Tibial artery (tissue), 4 donors: Measurements from ENCODE around the gene FBXL17.

Experiments used
- DNase-seq, 2 donors: peaks; one replicate each; pipeline ENCODE4 v3.0.0-alpha.2; 2019
- H3K27ac ChIP-seq, 2 donors: fragments of 200-600 bp; sonication (generic) in 1 of 2; 1 replicate in 1 of 2; 2 replicates in 1 of 2; pipeline ENCODE4 v1.5.1; 2018 to 2019; ENCODE audit warnings: mild to moderate bottlenecking in 1 of 2
- H3K27me3 ChIP-seq, 2 donors: fragments of 200-600 bp; sonication (generic) in 1 of 2; one replicate each; pipeline versions ENCODE4 v1.5.1 to v1.6.0; 2016 to 2019
- H3K36me3 ChIP-seq, 3 donors: fragments of 200-600 bp; sonication (generic) in 2 of 3; one replicate each; pipeline ENCODE4 v1.5.1; 2016 to 2019; ENCODE audit warnings: mild to moderate bottlenecking in 2 of 3
- H3K4me1 ChIP-seq, 4 donors: fragments of 200-600 bp; sonication (generic) in 2 of 4; 1 replicate in 3 of 4; 2 replicates in 1 of 4; pipeline ENCODE4 v1.5.1; 2016 to 2019
- H3K4me3 ChIP-seq, 2 donors: fragments of 200-600 bp; sonication (generic) in 1 of 2; 1 replicate in 1 of 2; 2 replicates in 1 of 2; pipeline ENCODE4 v1.5.1; 2018 to 2019; ENCODE audit warnings: mild to moderate bottlenecking in 2 of 2
- H3K9me3 ChIP-seq, 3 donors: fragments of 200-600 bp; sonication (generic) in 1 of 3; one replicate each; pipeline ENCODE4 v1.5.1; 2016 to 2019
- intact Hi-C: fragments of 100-400 bp; cut with DNase I; formaldehyde crosslinking; loops from one replicate; pipeline ENCODE4 v1.15.0; 2023; ENCODE audit warnings: low total_unique reads
- TF ChIP-seq, protein P1 (sequence below), 2 experiments: fragments of 200-600 bp in 1 of 2; fragments of 450-650 bp in 1 of 2; IDR thresholded peaks; one replicate each; pipeline ENCODE4 v1.5.1; 2017 to 2019; ENCODE audit warnings: antibody characterized with exemption in 2 of 2, mild to moderate bottlenecking in 1 of 2, moderate library complexity in 1 of 2

The FBXL17 gene

DNA sequence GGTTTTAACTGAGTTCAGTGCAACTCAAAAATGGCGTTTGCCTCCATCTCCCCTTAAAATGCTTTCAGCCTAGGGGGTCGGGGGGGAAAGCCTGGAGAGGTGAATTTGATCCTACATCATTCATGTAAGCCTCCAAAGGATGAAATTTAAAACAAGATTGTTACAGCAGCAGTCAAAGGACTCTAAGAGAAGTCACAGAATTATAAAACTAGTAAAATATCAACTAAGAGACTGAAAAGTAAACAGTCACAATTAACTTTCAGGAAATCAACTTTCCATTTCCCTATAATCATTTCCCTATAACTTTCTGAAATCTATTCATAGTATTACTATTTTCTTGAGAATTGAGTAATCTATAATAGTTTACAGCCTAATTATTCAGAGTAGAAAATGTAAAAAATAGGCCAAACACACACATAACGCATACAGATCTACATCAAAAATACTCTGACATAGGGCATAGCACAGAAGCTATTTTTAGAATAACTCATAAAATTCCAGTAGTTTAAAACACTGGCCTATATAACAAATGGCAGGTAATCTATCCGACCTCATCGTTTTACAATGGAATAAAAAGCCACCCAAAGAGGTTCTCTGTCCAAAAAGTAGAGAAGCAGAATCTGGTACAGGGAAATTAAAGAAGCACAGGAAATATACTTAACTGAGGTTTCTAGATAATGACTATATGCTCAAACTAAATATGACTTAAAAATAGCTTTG, 37.6 kb downstream of the FBXL17 start:
- TF ChIP-seq, protein P1, sequence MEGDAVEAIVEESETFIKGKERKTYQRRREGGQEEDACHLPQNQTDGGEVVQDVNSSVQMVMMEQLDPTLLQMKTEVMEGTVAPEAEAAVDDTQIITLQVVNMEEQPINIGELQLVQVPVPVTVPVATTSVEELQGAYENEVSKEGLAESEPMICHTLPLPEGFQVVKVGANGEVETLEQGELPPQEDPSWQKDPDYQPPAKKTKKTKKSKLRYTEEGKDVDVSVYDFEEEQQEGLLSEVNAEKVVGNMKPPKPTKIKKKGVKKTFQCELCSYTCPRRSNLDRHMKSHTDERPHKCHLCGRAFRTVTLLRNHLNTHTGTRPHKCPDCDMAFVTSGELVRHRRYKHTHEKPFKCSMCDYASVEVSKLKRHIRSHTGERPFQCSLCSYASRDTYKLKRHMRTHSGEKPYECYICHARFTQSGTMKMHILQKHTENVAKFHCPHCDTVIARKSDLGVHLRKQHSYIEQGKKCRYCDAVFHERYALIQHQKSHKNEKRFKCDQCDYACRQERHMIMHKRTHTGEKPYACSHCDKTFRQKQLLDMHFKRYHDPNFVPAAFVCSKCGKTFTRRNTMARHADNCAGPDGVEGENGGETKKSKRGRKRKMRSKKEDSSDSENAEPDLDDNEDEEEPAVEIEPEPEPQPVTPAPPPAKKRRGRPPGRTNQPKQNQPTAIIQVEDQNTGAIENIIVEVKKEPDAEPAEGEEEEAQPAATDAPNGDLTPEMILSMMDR (IDR thresholded peaks at IDR 0.05), result no peak
- Histone ChIP-seq H3K27me3 (no peaks in the 10 kb centered on the region), H3K4me1 (peaks cover 0 to 6% (median 0%) of the 10 kb centered on the region in 4 donors), H3K27ac (no peak overlapping the region), H3K9me3 (no peaks in the 10 kb centered on the region), H3K4me3 (no peak overlapping the region), H3K36me3 (no peaks in the 10 kb centered on the region)
- intact Hi-C loops, result no loop called here
- DNase-seq, result no peak

DNA sequence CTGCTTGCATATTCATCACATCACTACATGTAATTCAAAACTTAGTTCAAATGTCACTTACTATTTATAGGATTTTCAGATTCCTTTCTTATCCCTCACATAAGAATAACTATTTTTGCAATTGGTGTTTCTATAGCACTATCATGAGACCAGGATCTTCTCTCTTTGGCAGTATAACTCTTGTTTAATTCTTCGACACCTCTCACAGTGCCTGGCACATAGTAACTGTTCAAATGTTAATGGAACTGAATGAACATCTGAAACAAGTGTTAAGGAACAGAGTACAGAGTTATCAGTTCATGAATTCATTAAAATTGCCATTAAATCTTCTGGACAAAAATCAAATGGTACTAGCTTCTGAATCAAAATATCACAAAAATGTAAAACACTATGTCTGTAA, 40.0 kb downstream of the FBXL17 start:
- DNase-seq, result no peak
- TF ChIP-seq, protein P1 (IDR thresholded peaks at IDR 0.05), result no peak
- H3K27me3 ChIP-seq, result no peaks in the 10 kb centered on the region
- peaks cover 0 to 8% (median 0%) of the 10 kb centered on the region in 4 donors for H3K4me1 ChIP-seq
- intact Hi-C loops, result no loop called here
- H3K27ac ChIP-seq, result no peak overlapping the region
- no peaks in the 10 kb centered on the region for H3K9me3 ChIP-seq
- H3K4me3 ChIP-seq, result no peak overlapping the region
- H3K36me3 ChIP-seq, result no peaks in the 10 kb centered on the region

DNA sequence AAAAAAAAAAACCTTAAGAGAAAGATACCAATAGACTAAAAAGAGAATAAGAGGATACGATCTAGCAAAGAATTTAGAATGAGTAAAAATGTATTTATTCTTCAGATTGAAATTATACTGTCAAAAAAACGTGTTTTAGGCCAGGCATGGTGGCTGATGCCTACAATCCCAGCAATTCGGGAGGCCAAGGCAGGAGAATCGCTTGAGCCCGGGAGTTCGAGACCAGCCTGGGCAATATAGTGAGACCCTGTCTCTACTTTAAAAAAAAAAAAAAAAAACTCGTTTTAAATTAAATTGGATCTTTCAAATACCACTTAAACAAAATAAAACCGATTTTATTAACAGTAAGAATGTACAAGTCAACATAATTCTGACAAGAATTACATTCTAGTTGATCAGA, 41.8 kb downstream of the FBXL17 start:
- intact Hi-C loops, result no loop called here
- no peaks in the 10 kb centered on the region for H3K27me3 ChIP-seq
- no peaks in the 10 kb centered on the region for H3K36me3 ChIP-seq
- H3K27ac ChIP-seq, result no peak overlapping the region
- no peak for DNase-seq
- TF ChIP-seq, protein P1 (IDR thresholded peaks at IDR 0.05), result no peak
- no peak overlapping the region for H3K4me3 ChIP-seq
- peaks cover 0 to 8% (median 0%) of the 10 kb centered on the region in 4 donors for H3K4me1 ChIP-seq
- no peaks in the 10 kb centered on the region for H3K9me3 ChIP-seq

DNA sequence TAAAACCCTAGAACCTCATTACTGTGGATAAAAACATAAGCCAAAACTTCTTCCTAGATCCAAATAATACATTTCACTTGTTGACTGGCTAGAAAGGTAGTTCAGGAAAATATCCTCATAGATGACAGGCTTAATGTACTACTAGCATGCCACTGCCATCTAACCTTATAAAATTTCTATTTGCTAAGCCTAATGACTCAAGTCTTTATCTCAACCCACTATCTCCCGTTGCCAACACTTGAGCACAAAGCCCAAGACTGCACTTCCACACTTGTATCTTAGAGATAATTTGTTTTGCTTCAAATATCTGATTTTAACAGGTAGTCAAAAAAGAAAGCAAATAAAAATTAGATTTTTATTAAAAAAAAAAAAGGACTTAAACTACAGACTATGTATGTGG, 42.7 kb downstream of the FBXL17 start:
- H3K27me3 ChIP-seq, result no peaks in the 10 kb centered on the region
- intact Hi-C loops, result no loop called here
- H3K4me3 ChIP-seq, result no peak overlapping the region
- H3K9me3 ChIP-seq, result no peaks in the 10 kb centered on the region
- peaks cover 0 to 8% (median 0%) of the 10 kb centered on the region in 4 donors for H3K4me1 ChIP-seq
- no peak overlapping the region for H3K27ac ChIP-seq
- no peaks in the 10 kb centered on the region for H3K36me3 ChIP-seq
- TF ChIP-seq, protein P1 (IDR thresholded peaks at IDR 0.05), result no peak
- DNase-seq, result no peak

DNA sequence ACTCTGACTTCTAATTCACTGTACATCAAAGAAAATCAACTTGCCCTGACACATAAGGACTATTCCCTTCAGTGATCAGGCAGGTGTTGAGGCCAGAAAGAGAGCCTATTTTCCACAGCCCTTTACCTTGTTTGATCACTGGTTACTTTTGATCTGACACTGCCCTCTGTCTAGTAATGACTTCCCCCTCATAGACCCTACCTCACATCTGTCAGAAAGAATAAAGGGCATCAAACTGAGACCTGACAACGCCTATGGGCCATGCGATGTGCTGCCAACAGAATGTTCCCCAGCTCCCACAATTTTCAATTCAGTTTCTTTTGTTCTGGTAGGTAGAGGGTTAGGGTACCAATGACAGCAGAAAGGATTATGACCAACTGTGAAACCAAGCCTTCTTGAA, 47.7 kb downstream of the FBXL17 start:
- H3K27ac ChIP-seq, result no peak overlapping the region
- no peak for DNase-seq
- H3K4me1 ChIP-seq, result peaks cover 0 to 2% (median 0%) of the 10 kb centered on the region in 4 donors
- H3K9me3 ChIP-seq, result no peaks in the 10 kb centered on the region
- intact Hi-C loops, result no loop called here
- TF ChIP-seq, protein P1 (IDR thresholded peaks at IDR 0.05), result no peak
- no peaks in the 10 kb centered on the region for H3K36me3 ChIP-seq
- H3K4me3 ChIP-seq, result no peak overlapping the region
- H3K27me3 ChIP-seq, result no peaks in the 10 kb centered on the region
